H9 (cell line): ENCODE measurements around the gene RPS21. TPM values are rescaled to one million over a fixed set of nuclear protein-coding genes. Genes with fewer than 3 reads are reported as not detected.

ENCODE experiments used
- DNase-seq: peaks from one replicate; pipeline ENCODE4 v3.0.0-alpha.2; 2017
- H2AFZ ChIP-seq: one replicate; pipeline ENCODE4 v1.6.1; 2013; ENCODE audit warnings: mild to moderate bottlenecking, low read length, control low read depth, moderate library complexity
- H2AK5ac ChIP-seq: 2 replicates; pipeline ENCODE4 v1.6.1; 2013; ENCODE audit warnings: low read length, control low read depth, mixed read lengths; ENCODE audit not compliant: insufficient read length
- H2BK120ac ChIP-seq: one replicate; pipeline ENCODE4 v1.6.1; 2013; ENCODE audit warnings: low read depth, mild to moderate bottlenecking, low read length, control low read depth, inconsistent platforms; ENCODE audit not compliant: poor library complexity, severe bottlenecking
- H2BK12ac ChIP-seq: 2 replicates; pipeline ENCODE4 v1.6.1; 2013; ENCODE audit warnings: low read length, control low read depth, mixed read lengths, low read depth; ENCODE audit not compliant: insufficient read length
- H2BK15ac ChIP-seq: 2 replicates; pipeline ENCODE4 v1.6.1; 2013; ENCODE audit warnings: low read depth, low read length, control low read depth
- H2BK20ac ChIP-seq: one replicate; pipeline ENCODE4 v1.6.1; 2013; ENCODE audit warnings: low read depth, mild to moderate bottlenecking, low read length, control low read depth, inconsistent platforms; ENCODE audit not compliant: poor library complexity, severe bottlenecking
- H2BK5ac ChIP-seq: 2 replicates; pipeline ENCODE4 v1.6.1; 2013; ENCODE audit warnings: low read length, control low read depth, mixed read lengths; ENCODE audit not compliant: insufficient read length
- H3K14ac ChIP-seq: 2 replicates; pipeline ENCODE4 v1.6.1; 2013; ENCODE audit warnings: low read length, control low read depth; ENCODE audit not compliant: insufficient read depth
- H3K18ac ChIP-seq: 2 replicates; pipeline ENCODE4 v1.6.1; 2013; ENCODE audit warnings: low read depth, mild to moderate bottlenecking, mixed read lengths, low read length, control low read depth; ENCODE audit not compliant: insufficient read length
- H3K23ac ChIP-seq: 2 replicates; pipeline ENCODE4 v1.6.1; 2013; ENCODE audit warnings: low read length, control low read depth, mixed read lengths, low read depth; ENCODE audit not compliant: insufficient read length
- H3K23me2 ChIP-seq: 2 replicates; pipeline ENCODE4 v1.6.1; 2013; ENCODE audit warnings: low read depth, mild to moderate bottlenecking, mixed read lengths, low read length, control low read depth; ENCODE audit not compliant: insufficient read length, poor library complexity, severe bottlenecking
- H3K27ac ChIP-seq: 2 replicates; pipeline ENCODE4 v1.5.1; 2013; ENCODE audit warnings: low read length, control low read depth, mixed read lengths, low read depth; ENCODE audit not compliant: insufficient read length
- H3K27me3 ChIP-seq: 2 replicates; pipeline ENCODE4 v1.6.1; 2013; ENCODE audit warnings: low read length, control low read depth, inconsistent platforms; ENCODE audit not compliant: insufficient read depth
- H3K4ac ChIP-seq: 2 replicates; pipeline ENCODE4 v1.6.1; 2013; ENCODE audit warnings: low read depth, mild to moderate bottlenecking, control low read depth, inconsistent platforms, low read length, moderate library complexity
- H3K4me1 ChIP-seq: 2 replicates; pipeline ENCODE4 v1.6.1; 2013; ENCODE audit warnings: low read length, control low read depth, inconsistent platforms; ENCODE audit not compliant: insufficient read depth
- H3K4me2 ChIP-seq: 2 replicates; pipeline ENCODE4 v1.6.1; 2013; ENCODE audit warnings: low read length, control low read depth, mixed read lengths; ENCODE audit not compliant: insufficient read length, insufficient read depth
- H3K56ac ChIP-seq: 2 replicates; pipeline ENCODE4 v1.6.1; 2013; ENCODE audit warnings: low read depth, mild to moderate bottlenecking, mixed read lengths, low read length, control low read depth; ENCODE audit not compliant: insufficient read length
- H3K79me1 ChIP-seq: 2 replicates; pipeline ENCODE4 v1.6.1; 2013; ENCODE audit warnings: low read depth, mild to moderate bottlenecking, moderate library complexity, low read length, control low read depth, inconsistent platforms; ENCODE audit not compliant: insufficient read depth, poor library complexity, severe bottlenecking
- H3K79me2 ChIP-seq: 2 replicates; pipeline ENCODE4 v1.6.1; 2013; ENCODE audit warnings: low read length, control low read depth, inconsistent platforms; ENCODE audit not compliant: insufficient read depth
- H3K9ac ChIP-seq: 2 replicates; pipeline ENCODE4 v1.6.1; 2013; ENCODE audit warnings: low read length, control low read depth, mixed read lengths; ENCODE audit not compliant: insufficient read length; ENCODE audit errors: extremely low read depth
- H3K9me3 ChIP-seq: one replicate; pipeline ENCODE4 v1.6.1; 2013; ENCODE audit warnings: low read depth, low read length, inconsistent platforms; ENCODE audit not compliant: control insufficient read depth
- H3T11ph ChIP-seq: one replicate; pipeline ENCODE4 v1.6.1; 2013; ENCODE audit warnings: mild to moderate bottlenecking, low read length, control low read depth, inconsistent platforms
- H4K20me1 ChIP-seq: one replicate; pipeline ENCODE4 v1.6.1; 2013; ENCODE audit not compliant: control insufficient read depth, insufficient read length, insufficient read depth
- H4K5ac ChIP-seq: 2 replicates; pipeline ENCODE4 v1.6.1; 2013; ENCODE audit warnings: low read depth, mild to moderate bottlenecking, mixed read lengths, low read length, control low read depth; ENCODE audit not compliant: insufficient read length
- H4K8ac ChIP-seq: replicated peaks from 2 replicates; pipeline ENCODE4 v1.6.1; 2013; ENCODE audit warnings: low read length, control low read depth, mixed read lengths, low read depth; ENCODE audit not compliant: insufficient read length
- H4K91ac ChIP-seq: 2 replicates; pipeline ENCODE4 v1.6.1; 2013; ENCODE audit warnings: low read depth, mild to moderate bottlenecking, moderate library complexity, mixed read lengths, low read length, control low read depth; ENCODE audit not compliant: insufficient read length
- H3K27ac Mint-ChIP-seq, 3 experiments: 2 replicates in 2 of 3; 3 replicates in 1 of 3; pipeline ENCODE4 v1.8.0; 2020 to 2021; ENCODE audit warnings: mixed read lengths in 3 of 3, mild to moderate bottlenecking in 1 of 3, moderate library complexity in 1 of 3
- H3K27me3 Mint-ChIP-seq: 2 replicates; pipeline ENCODE4 v1.8.0; 2021; ENCODE audit warnings: low read depth, mild to moderate bottlenecking, moderate library complexity, mixed read lengths
- H3K36me3 Mint-ChIP-seq, 3 experiments: 2 replicates in 2 of 3; 3 replicates in 1 of 3; pipeline ENCODE4 v1.8.0; 2020 to 2021; ENCODE audit warnings: low read depth in 3 of 3, mixed read lengths in 3 of 3; ENCODE audit not compliant: insufficient read depth in 1 of 3
- H3K4me1 Mint-ChIP-seq, 2 experiments: 2 replicates each; pipeline ENCODE4 v1.8.0; 2020; ENCODE audit warnings: mixed read lengths in 2 of 2
- H3K4me3 Mint-ChIP-seq, 2 experiments: 2 replicates in 1 of 2; 3 replicates in 1 of 2; pipeline ENCODE4 v1.8.0; 2020 to 2021; ENCODE audit warnings: mild to moderate bottlenecking in 2 of 2, mixed read lengths in 2 of 2, moderate library complexity in 1 of 2
- H3K9me3 Mint-ChIP-seq, 2 experiments: 2 replicates in 1 of 2; 3 replicates in 1 of 2; pipeline ENCODE4 v1.8.0; 2020; ENCODE audit warnings: mild to moderate bottlenecking in 2 of 2, mixed read lengths in 2 of 2, moderate library complexity in 1 of 2
- CTCF ChIP-seq: fragments of 200-600 bp; sonication (generic); conservative IDR thresholded peaks from 3 replicates; pipeline ENCODE4 v1.8.0; 2021; ENCODE audit warnings: antibody characterized with exemption, mild to moderate bottlenecking
- WGBS: extraction: QIAGEN DNeasy Blood & Tissue Kit; methylation state at CpG from one replicate; pipeline ENCODE4 v1.1.7; 2013; ENCODE audit warnings: missing lambda C conversion rate, low lambda C conversion rate, mixed read lengths; ENCODE audit not compliant: insufficient read length; ENCODE audit errors: extremely low coverage; 5-methylcytosine and 5-hydroxymethylcytosine counted together
- total RNA-seq: library from RNA; stranded (reverse); gene quantifications from 2 replicates; pipeline ENCODE4 v1.2.1, GENCODE V29; 2021

Gene RPS21
- total RNA-seq, 1 experiment from 2014 or later: 1,715 TPM

DNA sequence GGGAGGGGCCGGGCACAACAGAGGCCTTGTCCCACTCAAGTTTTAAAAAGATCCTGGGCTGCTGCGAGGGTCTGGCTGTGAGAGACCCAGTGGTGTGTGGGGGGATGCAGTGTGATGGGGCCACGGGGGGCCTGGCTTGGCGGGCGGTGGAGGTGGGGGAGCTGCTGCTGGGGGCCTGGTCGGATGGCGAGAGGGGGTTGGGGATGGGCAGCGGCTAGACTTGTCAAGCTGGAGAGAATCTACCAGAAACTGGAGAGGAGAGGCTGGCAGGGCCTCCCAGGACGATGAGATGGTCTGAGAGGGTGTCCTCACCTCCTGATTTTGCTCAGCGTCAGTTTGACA, 5.1 kb downstream of the RPS21 start:
- Histone ChIP-seq H3K9me3 (no peaks in the 10 kb centered on the region), H2AFZ (no peak overlapping the region), H3K9ac (no peak overlapping the region), H3K27me3 (no peaks in the 10 kb centered on the region), H4K20me1 (no peaks in the 10 kb centered on the region), H3K23me2 (peaks cover 8% of the 10 kb centered on the region), H3K4me2 (no peak overlapping the region), H4K91ac (no peak overlapping the region), H3K27ac (no peak overlapping the region), H3T11ph (no peak overlapping the region), H2BK20ac (no peak overlapping the region), H4K8ac (no peak overlapping the region), H3K18ac (no peak overlapping the region), H2BK12ac (no peak overlapping the region), H3K4ac (no peak overlapping the region), H4K5ac (no peak overlapping the region), H3K79me1 (peaks cover 8% of the 10 kb centered on the region), H2BK5ac (no peak overlapping the region), H3K4me1 (no peaks in the 10 kb centered on the region), H2AK5ac (no peak overlapping the region), H2BK120ac (no peak overlapping the region), H3K23ac (no peak overlapping the region), H2BK15ac (no peak overlapping the region), H3K79me2 (peaks cover 6% of the 10 kb centered on the region; the same call in 1 of the 2 replicates), H3K56ac (no peak overlapping the region), H3K14ac (no peak overlapping the region)
- DNase-seq: no peak
- H3K9me3 Mint-ChIP-seq: no peaks in the 10 kb centered on the region; a peak in 1 of 5 replicates
- no CpG with 5 or more reads among the region's 10 CpGs for WGBS
- H3K4me3 Mint-ChIP-seq: peak overlapping the region in 1 of 2 experiments; percentile 32; a peak in 1 of 5 replicates
- TF ChIP-seq CTCF: no peak
- H3K27me3 Mint-ChIP-seq: peaks cover 2% of the 10 kb centered on the region; the same call in 1 of the 2 replicates
- peaks cover 13 to 14% of the 10 kb centered on the region in 2 experiments; a peak in 3 of 4 replicates for H3K4me1 Mint-ChIP-seq
- peaks cover 25 to 40% (median 35%) of the 10 kb centered on the region in 3 experiments; a peak in 6 of 7 replicates for H3K36me3 Mint-ChIP-seq
- H3K27ac Mint-ChIP-seq: 0 out of 7 replicates have a peak overlapping the region, but pooled peaks of 1 of the 3 experiments have one; percentile 27
